T-helper 2 cell (primary cell): ENCODE data around the gene ZNF837.

Experiments used
- DNase-seq, 5 experiments: peaks; one replicate each; pipeline versions ENCODE4 v3.0.0 to v3.0.0-alpha.2; 2012 to 2022

Gene ZNF837

GRCh38 chr19:58368561-58369360, 12.1 kb downstream of the ZNF837 start:
- no peak for DNase-seq

DNA sequence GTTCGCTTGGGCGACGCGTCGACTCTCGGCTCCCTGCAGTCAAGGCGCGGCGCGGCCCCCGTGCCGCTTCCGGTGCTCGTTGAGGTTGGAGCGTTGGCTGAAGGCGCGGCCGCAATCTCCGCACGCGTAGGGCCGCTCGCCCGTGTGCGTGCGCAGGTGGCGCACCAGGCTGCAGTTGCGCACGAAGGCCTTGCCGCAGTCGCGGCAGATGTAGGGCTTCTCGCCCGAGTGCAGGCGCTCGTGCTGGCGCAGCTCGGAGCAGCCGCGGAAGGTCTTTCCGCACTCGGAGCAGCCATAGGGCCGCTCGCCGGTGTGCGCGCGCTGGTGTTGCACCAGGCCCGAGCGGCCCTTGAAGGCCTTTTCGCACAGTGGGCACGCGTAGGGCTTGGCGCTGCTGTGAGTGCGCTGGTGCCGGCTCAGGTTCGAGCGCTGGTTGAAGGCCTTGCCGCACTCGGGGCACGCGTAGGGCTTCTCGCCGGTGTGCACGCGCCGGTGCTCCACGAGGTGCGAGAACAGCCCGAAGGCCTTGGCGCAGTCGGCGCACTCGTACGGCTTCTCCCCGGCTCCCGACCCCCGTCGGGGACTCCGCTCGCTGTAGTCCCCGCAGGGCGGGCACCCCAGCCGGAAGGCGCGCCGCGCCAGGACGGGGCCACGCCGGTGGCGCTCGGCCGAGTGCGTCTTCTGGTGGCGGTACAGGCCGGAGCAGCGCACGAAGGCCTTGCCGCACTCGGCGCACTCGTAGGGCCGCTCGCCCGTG, 13.0 kb downstream of the ZNF837 start:
- DNase-seq, result no peak

DNA sequence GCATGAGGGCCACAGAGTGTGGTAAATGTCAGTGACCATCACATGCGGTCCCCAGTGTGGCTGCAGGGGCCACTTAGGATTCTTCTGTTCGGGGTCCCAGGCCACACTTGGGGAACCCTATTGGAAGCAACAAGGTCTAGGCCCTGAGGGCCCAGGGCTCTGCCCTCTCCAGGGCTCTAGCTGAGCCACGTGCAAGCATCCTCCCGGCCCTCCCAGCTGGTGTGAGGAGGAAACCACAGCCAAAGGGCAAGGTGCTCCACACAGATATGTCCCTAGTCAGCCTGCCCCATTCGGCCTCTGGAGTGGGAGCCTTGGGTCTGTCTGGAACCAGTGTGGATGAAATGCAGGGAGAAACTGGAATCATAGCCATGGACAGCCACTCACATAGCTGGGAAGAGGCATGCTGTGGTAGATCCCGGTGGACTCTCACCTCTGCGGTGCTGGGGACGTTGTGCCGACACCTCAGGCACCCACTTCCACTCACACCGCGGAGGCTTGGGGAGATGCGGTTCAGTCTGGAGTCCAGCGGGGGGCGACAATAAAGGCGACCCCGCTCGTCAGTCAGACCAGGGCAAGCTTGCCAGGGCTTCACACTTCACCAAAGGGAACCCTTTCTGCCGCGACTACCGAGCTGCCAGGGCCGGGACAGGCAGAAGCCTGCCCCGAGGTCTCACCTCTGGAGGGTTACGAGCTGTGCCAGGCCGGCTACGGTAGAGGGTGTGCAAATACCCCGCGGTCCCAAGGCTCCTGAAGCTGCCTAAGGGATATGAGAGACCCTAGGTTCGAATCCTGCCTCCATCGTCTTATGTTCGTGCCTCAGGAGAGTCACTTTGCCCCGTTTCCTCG, 14.0 kb downstream of the ZNF837 start:
- no peak for DNase-seq

DNA sequence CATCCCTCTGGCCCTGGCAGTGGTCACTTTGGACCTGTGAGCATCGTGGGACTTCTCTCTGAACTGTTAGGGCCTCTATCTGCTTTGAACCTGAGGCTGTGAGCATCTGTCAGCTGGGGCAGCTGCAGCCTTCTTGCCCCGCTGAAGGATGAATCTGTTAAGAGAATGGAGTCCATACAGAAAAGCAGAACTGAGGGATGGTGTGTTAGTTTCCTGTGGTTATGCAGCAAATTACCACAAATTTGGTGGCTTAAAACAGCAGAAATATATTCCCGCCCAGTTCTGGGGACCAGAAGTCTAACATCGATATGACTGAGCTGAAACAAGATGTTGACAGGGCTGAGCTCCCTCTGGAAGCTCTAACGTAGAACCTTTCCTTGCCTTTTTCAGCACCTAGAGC, 16.7 kb downstream of the ZNF837 start:
- no peak for DNase-seq

- peak; percentile 87 to 98 (median 94) for DNase-seq
These were observed 18.4 kb downstream of the ZNF837 start, which contains the start of gene ZNF497 for GRCh38 chr19:58362272-58362994. Gene ZNF497, minus strand, starts transcription at chr19:58362751. Its CDS starts 5,116 bp downstream, at chr19:58357635.

DNA sequence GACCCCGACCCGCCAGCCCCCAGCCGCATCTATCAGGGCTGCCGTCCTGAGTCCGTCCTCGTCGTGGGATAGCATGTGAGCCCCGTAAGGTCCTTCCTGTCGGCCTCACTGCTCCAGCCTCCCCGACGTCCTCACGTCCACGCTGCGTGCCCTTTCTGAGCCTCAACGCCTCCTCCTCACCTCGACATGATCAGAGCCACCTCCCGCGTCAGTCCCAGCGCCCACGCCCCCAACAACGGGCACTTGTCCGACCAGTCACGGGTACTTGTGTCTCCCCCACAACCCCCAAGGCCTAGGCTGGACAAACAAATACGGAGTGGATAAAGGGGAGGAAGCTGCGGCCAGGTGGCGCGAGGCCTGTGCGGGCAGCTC, 18.9 kb downstream of the ZNF837 start:
- peak in 2 of 5 experiments; percentile 16 to 67 for DNase-seq

DNA sequence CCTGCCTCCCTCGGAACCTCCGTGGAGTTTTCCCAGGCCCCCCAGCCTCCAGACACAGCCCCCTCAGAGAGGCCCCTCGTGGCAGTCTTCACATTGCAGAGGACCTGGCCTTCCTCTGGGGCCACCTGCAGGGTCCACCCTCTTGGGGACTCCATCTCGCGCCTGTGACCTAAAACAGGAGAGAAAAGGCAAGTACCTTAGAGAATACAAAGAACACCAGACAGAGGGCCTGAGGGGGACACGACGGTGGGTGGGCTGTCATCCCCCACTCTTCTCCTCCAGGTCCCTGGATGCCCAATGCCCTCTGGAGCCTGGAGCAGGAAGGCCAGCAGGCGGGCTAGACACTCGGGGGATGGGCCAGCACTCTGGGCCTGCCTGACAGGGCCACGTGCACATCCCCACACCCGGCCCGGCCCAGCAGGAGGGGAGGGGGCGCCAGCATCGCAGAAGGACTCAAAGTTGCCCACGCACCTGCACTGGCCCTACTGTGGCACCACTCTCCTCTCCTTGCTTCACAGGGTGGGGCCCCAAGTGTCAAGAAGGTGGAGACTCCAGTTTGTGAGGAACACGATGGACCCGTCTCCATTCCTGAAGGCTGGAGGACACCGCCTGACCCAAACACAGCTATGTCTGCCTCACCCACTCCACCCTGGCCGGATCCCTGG, 23.2 kb downstream of the ZNF837 start:
- no peak for DNase-seq

GRCh38 chr19:58356766-58357480, 23.9 kb downstream of the ZNF837 start:
- DNase-seq, result peak in 1 of 5 experiments; percentile 39

GRCh38 chr19:58355908-58356765, 24.7 kb downstream of the ZNF837 start:
- peak in 2 of 5 experiments; percentile 27 to 84 for DNase-seq

DNA sequence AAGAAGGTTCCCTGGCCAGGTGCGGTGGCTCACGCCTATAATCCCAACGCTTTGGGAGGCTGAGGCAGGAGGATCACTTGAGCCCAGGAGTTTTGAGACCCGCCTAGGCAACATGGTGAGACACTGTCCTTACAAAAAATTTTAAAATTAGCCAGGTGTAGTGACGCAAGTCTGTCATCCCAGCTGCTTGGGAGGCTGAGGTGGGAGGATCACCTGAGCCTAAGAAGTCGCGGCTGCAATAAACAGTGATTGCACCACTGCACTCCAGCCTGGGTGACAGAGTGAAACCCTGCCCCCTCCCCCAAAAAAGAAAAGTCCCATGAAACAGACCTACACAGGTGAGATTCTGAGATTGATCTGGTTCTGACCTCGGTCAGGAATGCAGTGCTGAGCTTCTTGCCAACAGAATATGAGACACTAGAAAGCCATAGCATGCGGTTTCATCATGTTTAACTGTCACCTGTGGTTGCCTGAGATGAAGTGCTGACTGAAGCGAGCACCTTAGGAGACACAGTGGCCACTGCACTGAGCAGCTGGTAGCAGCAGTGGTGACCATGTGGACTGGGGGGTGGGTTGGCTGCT, 25.5 kb downstream of the ZNF837 start:
- DNase-seq, result no peak

GRCh38 chr19:58354478-58355030, 26.3 kb downstream of the ZNF837 start:
- DNase-seq, result no peak

- no peak for DNase-seq
These were observed 26.9 kb downstream of the ZNF837 start for GRCh38 chr19:58353717-58354477.

DNA sequence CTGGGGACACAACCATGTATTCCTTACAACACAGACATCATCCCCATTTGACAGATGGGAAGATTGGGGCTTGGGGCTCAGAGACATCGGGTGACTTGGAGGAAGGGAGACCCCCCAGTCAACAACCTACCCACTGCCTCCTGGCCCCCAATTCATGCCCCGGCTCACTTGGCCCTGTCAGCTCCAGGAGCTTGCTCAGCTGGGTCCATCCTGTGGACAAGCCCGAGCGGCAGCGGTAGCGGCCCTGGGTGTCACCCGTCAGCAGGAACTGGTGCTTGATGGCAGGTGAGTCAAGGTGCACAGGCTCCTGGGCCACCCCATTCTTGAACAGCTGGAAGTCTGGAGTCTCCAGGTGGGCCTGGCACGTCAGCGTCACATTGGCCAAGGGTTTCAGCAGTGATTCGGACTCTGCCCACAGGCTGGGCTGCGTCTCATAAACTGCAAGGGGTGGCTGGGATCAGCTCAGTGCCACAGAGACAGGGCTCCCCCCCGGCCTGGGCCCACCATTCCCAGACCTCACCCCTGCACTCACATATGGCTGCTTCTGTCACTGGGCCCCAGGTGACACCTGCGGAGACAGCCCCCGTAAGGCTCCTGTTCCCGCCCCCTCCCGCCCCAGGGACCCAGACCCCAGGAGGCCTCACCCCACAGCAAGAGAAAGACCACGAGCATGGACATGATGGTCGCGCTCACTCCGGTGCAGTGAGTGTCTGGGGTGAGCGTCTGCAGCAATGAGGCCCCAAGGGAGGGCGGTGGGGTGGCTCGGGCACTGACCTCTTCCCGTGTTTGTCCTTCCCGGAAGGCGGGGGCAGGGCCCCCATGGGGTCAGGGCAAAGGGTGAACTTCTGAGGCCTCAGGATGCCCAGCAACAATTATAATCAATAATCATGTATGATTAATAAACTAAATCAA, 27.8 kb downstream of the ZNF837 start, which contains the start of gene A1BG:
Gene A1BG (minus strand): TSS at position 733 of the 912 bp plus-strand sequence. CDS start 55 bp downstream, at position 678.
- no peak for DNase-seq

- no peak for DNase-seq
These were observed 28.7 kb downstream of the ZNF837 start for GRCh38 chr19:58351990-58352755.

DNA sequence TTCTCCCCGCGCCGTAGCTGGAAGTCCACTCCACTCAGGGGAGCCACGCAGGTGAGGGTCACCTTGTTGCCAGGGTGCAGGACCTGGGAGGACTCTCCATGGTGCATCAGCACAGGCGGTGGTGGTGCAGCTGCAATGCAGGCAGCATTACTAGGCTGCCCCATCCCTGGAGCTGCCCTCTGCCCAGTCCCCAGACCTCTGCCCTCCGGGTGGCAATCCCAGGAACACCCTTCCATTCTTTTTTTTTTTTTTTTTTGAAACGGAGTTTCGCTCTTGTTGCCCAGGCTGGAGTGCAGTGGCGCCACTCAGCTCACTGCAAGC, 29.3 kb downstream of the ZNF837 start:
- DNase-seq, result no peak

DNA sequence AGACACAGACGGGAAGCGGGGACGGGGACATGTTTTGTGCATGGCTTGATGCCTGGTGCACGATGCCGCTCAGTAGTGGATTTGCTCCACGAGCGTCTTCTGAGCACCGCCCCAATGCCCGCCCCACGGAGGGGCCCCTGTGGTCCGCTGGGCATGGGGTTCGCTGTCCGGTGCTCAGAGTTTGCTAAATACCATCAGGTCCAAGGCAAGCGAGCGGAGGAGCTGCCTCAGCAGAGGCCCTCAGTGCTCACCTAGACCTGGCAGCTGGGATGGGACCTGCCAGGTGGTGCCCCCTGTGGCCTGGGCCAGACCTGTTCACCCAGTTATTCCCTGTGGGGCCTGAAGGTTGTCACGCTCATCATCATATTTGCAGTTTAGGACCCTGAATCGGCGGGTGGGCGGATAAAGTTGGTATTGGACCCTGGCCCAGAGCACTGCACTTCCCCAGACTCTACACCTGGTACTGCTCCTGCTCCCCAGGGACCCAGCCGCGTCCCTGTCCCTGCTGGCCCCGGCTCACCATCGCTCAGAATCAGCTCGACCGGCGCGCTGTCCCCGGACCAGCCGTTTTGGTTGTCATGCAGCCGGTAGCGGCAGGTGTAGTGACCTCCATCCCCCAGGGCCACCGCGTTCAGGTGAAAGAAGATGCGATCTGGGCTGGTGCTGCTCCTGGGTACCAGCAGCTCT, 29.8 kb downstream of the ZNF837 start:
- DNase-seq, result no peak
